Lower leg skin (tissue), 3 donors: Measurements from ENCODE around the gene UBN1.

Experiments
- CTCF ChIP-seq, 3 donors: fragments of 450-650 bp; IDR thresholded peaks; one replicate each; pipeline ENCODE4 v1.5.1; 2016; ENCODE audit warnings: antibody characterized with exemption in 3 of 3, mild to moderate bottlenecking in 3 of 3, moderate library complexity in 2 of 3
- POLR2A ChIP-seq, 2 donors: fragments of 450-650 bp; IDR thresholded peaks; one replicate each; pipeline ENCODE4 v1.6.1; 2016 to 2017; ENCODE audit warnings: antibody characterized with exemption in 2 of 2, mild to moderate bottlenecking in 1 of 2, moderate library complexity in 1 of 2

- TF ChIP-seq CTCF (IDR thresholded peaks at IDR 0.05), result no peak
- no peak for TF ChIP-seq POLR2A (IDR thresholded peaks at IDR 0.05)
These were observed 46.0 kb downstream of the UBN1 start for GRCh38 chr16:4893103-4893862.
